ENCODE data around the gene VPS13A.

The VPS13A gene

DNA sequence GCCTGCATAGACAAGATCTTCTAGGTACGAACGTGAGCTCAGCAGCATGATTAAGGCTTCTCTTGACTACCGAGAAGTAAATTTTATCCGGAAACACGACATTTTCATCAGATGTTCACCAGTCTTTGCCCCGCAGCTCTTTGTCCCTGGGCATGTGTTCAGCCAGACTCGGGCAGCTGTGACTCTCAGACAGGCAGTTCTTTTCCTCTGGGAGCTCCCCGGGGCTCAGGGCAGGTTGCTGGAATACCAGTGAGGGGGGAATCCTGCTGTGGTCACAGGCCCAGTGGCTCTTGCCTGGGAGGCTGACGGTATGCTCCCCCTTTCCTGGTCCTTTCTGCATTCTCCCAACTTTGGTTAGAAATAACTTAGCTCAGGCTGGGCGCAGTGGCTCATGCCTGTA is 284.7 kb downstream of the VPS13A start:
- no peak for DNase-seq

DNA sequence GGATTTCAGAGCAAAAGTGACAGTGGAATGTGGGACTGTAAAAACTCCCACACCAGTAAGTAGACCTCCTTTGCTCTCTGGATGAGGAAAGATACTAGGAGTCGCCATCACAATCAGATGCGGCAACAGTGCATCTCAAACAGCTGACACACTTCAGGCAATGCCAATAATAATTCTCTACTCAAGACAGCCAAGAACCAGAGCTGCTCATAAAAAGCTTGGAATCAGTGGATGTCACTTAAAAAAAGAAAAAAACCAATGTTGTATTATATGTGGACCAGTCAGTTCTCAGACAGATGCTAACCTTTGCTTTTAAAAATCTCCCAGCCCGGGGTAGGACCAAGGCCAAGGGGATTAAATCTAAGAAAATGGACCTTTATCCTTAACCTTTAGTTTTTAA is 285.8 kb downstream of the VPS13A start:
- no peak for DNase-seq

DNA sequence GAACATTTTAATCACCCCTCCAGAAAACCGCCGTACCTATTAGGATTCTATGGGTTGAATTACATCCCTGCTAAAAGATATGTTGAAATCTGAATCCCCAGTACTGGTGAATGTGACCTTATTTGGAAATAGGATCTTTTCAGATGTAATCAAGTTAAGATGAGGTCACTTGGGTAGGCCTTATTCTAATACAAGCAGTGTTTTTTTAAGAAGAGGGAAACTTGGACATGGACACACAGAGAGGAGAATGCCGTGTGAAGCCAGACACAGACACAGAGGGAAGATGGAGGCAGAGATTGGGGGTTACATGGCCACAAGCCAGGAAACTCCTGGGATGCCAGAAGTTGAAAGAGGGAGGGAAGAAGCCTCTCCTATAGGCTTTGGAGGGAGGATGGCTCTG is 287.3 kb downstream of the VPS13A start:
- DNase-seq = no peak

DNA sequence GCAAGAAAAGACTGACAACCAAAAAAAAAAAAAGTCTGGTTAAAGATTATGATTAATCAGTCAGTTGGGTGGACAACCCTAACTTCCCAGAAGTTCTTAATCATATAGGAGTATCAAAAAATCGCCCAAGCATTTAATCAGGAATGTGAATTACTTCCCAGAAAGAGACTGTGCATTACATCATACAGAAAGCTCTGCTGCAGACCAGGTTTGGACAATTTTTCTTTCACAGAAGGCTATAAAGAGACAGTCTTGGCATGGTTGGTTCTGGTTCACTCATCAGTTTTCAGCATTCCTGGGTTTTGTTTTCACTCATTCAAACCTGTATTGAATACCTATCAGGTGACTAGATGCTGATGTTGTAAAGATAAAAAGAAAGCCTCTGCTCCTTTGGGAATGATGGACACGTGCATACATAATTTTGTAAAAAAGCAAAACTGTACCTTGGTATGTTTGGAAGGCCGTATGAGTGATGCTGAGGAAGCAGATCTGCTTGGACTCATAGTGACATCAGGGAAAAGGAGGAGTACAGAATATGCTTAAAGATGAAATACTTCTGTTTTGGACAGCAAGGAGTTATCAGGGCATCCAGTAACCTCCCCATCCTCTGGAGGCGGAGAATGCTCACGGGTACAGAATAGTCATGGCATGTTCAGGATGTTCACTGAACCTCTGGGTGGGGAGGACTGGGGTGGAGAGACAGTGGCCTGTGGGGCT is 292.3 kb downstream of the VPS13A start:
- no peak for DNase-seq
